Small intestine (tissue), 7 donors: ENCODE measurements around the gene SERTAD4. TPM values are rescaled to one million over a fixed set of nuclear protein-coding genes. Genes with fewer than 3 reads are reported as not detected.
"Not testable (repeated sequence)": the region's sequence is repeated elsewhere in the genome, so short reads cannot be mapped to it uniquely, and the experiment has no call there.

Experiments used
- DNase-seq, 2 donors: peaks; one replicate each; pipeline versions ENCODE4 v3.0.0 to v3.0.0-alpha.2; 2013
- FAIRE-seq: peaks from 2 replicates; lab custom pipeline; 2012; peaks lifted over from hg19 to GRCh38; lab: Jason Lieb, UNC
- H3K27ac ChIP-seq, 3 donors: one replicate each; pipeline ENCODE4 v1.5.1; 2013; ENCODE audit warnings: low read length in 2 of 3, mild to moderate bottlenecking in 2 of 3, control low read depth in 1 of 3, inconsistent platforms in 1 of 3, low read depth in 1 of 3, moderate library complexity in 1 of 3
- H3K27me3 ChIP-seq, 3 donors: one replicate each; pipeline ENCODE4 v1.6.1; 2013; ENCODE audit warnings: low read length in 3 of 3, inconsistent platforms in 1 of 3; ENCODE audit not compliant: control insufficient read depth in 3 of 3, insufficient read depth in 3 of 3
- H3K36me3 ChIP-seq, 3 donors: one replicate each; pipeline ENCODE4 v1.6.1; 2013; ENCODE audit warnings: low read length in 3 of 3, inconsistent platforms in 1 of 3, low read depth in 1 of 3, mild to moderate bottlenecking in 1 of 3, moderate library complexity in 1 of 3; ENCODE audit not compliant: control insufficient read depth in 3 of 3, insufficient read depth in 2 of 3
- H3K4me1 ChIP-seq, 3 donors: one replicate each; pipeline ENCODE4 v1.6.1; 2013; ENCODE audit warnings: low read length in 2 of 3, inconsistent platforms in 1 of 3, low read depth in 1 of 3, mild to moderate bottlenecking in 1 of 3, moderate library complexity in 1 of 3; ENCODE audit not compliant: control insufficient read depth in 3 of 3, insufficient read depth in 2 of 3
- H3K4me3 ChIP-seq, 3 donors: one replicate each; pipeline ENCODE4 v1.5.1; 2013; ENCODE audit warnings: low read length in 3 of 3, control low read depth in 1 of 3, inconsistent platforms in 1 of 3, low read depth in 1 of 3, mild to moderate bottlenecking in 1 of 3, moderate library complexity in 1 of 3
- H3K9me3 ChIP-seq, 2 donors: one replicate each; pipeline ENCODE4 v1.6.1; 2013; ENCODE audit warnings: low read depth in 1 of 2, low read length in 1 of 2; ENCODE audit not compliant: control insufficient read depth in 2 of 2, insufficient read depth in 1 of 2
- WGBS, 3 donors: extraction: QIAGEN DNeasy Blood & Tissue Kit; methylation state at CpG; one replicate each; pipeline ENCODE4 v1.1.7; 2013; 5-methylcytosine and 5-hydroxymethylcytosine counted together
- polyA plus RNA-seq, 4 donors: library from polyadenylated mRNA; stranded (reverse) in 3 of 4; unstranded in 1 of 4; fragments of 200-250 nt in 3 of 4; fragments of 120-200 nt in 1 of 4; gene quantifications; one replicate each; pipeline versions ENCODE4 v1.2.1 to v1.2.3, GENCODE V29; 2013
- donor health status: healthy with polysubstance abuse.
- donor health status: control.
- donor health status: control.
- donor health status: Bipolar disorder and iron deficiency.
- donor health status: healthy.

Gene SERTAD4
- polyA plus RNA-seq, 4 donors: 0.88 to 1.0 TPM; not detected in 2

DNA sequence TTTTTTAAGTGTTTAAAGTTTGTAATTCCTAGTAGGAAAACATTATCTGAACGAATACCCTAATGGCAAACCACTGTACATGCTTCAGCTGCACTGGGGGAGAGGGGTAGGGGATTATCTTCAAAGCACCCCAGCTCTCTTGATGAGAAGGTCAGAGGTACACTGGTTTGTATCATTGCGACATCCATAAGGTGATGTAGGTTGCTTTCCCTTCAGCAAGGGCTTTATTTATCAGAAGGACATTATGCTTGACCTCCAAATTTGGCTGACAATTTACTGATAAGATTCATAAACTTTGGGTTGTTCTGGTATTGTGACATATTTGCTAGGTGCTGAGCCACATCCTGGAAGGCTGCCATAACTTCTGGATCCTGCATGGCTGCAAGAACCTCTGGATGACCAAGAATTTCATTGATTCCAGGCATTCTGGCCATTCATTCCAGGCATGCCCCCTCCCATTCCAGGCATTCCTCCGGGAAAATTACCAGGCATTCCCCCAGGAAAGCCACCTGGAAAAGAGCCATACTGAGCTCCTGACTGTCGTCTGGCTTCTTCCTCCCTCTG, 32.9 kb downstream of the SERTAD4 start:
- not testable (repeated sequence) for H3K27me3 ChIP-seq, H3K36me3 ChIP-seq, FAIRE-seq, H3K27ac ChIP-seq, DNase-seq, H3K4me3 ChIP-seq, H3K9me3 ChIP-seq, H3K4me1 ChIP-seq
- WGBS, 3 donors: 33 to 51% (median 46%) methylated on average over 4 of the region's 4 CpGs

DNA sequence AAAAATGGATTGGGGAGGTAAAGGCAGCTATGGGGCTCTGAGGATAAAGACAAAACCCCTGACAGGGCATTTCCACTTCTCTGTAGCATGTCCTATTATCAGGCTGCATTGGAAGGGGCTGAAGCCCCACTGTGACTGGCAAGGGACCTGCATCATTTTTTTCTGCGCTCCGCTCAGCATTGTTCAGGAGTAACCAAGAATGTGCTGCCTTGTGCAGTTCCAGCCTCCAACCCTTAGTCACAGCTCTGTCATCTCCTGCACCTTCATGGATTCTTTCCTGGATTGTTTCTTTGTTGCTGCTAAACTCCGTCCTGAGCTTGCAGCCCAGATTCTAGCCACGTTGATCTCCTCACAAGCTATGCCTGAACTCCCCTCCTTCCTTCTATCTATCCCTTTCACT, 37.4 kb downstream of the SERTAD4 start:
- H3K4me3 ChIP-seq: no peak overlapping the region
- WGBS, 3 donors: 83 to 90% (median 89%) methylated on average over 4 of the region's 4 CpGs
- DNase-seq (no peak), FAIRE-seq (no peak)
- H3K9me3 ChIP-seq: no peaks in the 10 kb centered on the region
- no peaks in the 10 kb centered on the region for H3K36me3 ChIP-seq
- peaks cover 0 to 10% (median 5%) of the 10 kb centered on the region in 3 donors for H3K27me3 ChIP-seq
- no peak overlapping the region for H3K27ac ChIP-seq
- H3K4me1 ChIP-seq: no peaks in the 10 kb centered on the region

DNA sequence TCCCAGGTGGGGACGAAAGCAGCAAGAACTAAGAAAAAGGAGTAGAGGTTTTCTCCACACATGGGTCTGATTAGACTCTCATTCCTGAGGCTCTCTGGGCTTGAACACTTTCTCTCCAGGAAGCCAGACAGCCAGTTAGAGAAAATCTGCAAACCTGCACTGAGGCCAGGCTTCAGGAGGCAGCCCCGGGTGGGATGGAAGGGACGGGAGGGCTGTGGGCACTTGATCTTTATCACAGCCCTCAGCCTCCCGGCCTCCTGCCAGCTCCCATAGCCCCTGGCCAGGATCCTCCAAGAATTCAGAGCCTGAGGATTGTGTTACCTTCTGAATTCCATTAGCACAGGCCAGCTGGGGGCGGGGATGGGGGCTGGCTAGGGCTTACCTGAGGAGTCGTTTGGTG, 40.1 kb downstream of the SERTAD4 start:
- Histone ChIP-seq H3K4me3 (no peak overlapping the region), H3K4me1 (no peaks in the 10 kb centered on the region), H3K27ac (no peak overlapping the region), H3K36me3 (no peaks in the 10 kb centered on the region), H3K27me3 (peaks cover 0 to 10% (median 5%) of the 10 kb centered on the region in 3 donors), H3K9me3 (no peaks in the 10 kb centered on the region)
- DNase-seq (no peak), FAIRE-seq (no peak)
- WGBS, 3 donors: 51 to 59% (median 52%) methylated on average over 6 of the region's 6 CpGs

DNA sequence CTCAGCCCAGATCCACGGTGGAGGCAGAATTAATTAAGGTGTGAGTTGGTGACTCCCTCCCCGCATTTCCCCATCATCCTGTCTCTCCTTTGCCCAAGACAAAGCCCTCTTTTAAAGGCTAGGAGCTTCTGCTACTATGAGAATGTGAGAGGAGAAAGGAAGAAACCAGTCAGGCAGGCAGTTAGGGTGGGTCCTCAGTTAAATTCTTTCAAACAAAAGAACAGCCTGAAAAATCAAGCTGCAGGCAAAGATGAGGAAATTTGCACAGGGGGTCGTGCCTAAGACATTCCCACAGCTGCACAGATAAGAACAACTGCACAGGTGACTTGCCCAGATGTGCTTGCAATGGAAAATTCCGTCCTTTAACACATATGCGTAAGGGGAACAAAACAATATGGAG, 47.6 kb downstream of the SERTAD4 start:
- Histone ChIP-seq H3K27me3 (no peaks in the 10 kb centered on the region), H3K36me3 (no peaks in the 10 kb centered on the region), H3K9me3 (peaks cover 0 to 23% of the 10 kb centered on the region in 2 donors), H3K4me3 (no peak overlapping the region), H3K4me1 (no peaks in the 10 kb centered on the region), H3K27ac (no peak overlapping the region)
- FAIRE-seq: no peak
- no peak for DNase-seq
- 72 to 76% (median 74%) methylated on average over 5 of the region's 5 CpGs for WGBS, 3 donors

DNA sequence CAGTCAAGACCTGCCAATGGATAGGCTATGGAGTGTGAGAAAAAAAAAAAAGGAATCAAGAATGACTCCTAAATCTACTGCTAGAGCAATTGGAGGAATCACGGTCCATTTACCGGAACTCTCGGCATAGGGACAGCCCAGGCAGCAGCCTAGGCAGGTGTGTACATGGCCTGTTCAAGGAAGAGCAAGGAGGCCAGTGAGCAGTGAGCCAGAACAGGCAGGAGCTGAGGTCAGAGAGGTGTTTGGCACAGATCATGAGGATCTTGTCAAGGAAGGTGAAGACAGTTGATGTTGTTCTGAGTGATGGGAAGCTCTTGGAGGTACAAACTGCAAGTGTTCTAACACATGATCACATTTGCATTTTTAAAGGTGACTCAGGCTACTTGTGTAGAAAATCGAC, 55.5 kb downstream of the SERTAD4 start:
- H3K27ac ChIP-seq: no peak overlapping the region
- no peak overlapping the region for H3K4me3 ChIP-seq
- DNase-seq: no peak
- no peak for FAIRE-seq
- H3K36me3 ChIP-seq: no peaks in the 10 kb centered on the region
- no peaks in the 10 kb centered on the region for H3K9me3 ChIP-seq
- WGBS, 3 donors: 89 to 95% (median 93%) methylated on average over 4 of the region's 4 CpGs
- H3K27me3 ChIP-seq: peaks cover 0 to 25% (median 0%) of the 10 kb centered on the region in 3 donors
- peaks cover 0 to 7% (median 3%) of the 10 kb centered on the region in 3 donors for H3K4me1 ChIP-seq

DNA sequence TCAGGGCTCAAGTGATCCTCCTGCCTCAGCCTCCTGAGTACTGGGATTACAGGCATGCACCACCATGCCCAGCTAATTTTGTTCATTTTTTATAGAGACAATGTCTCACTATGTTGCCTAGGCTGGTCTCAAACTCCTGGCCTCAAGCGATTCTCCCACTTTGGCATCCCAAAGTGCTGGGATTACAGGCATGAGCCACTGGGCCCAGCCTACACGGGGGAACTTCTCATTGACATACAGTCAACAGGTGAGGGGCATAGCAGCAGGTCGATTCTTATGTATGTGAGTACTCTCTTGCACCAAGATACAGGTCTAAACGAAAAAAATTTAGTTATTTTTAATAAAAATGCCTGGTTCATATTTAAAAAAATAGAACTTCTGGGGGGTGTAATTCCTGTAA, 56.7 kb downstream of the SERTAD4 start:
- FAIRE-seq: no peak
- Histone ChIP-seq H3K9me3 (no peaks in the 10 kb centered on the region), H3K36me3 (no peaks in the 10 kb centered on the region), H3K4me1 (peaks cover 0 to 7% (median 3%) of the 10 kb centered on the region in 3 donors), H3K27me3 (peaks cover 0 to 27% (median 0%) of the 10 kb centered on the region in 3 donors), H3K27ac (no peak overlapping the region), H3K4me3 (no peak overlapping the region)
- 65 to 77% (median 69%) methylated on average over 4 of the region's 4 CpGs for WGBS, 3 donors
- no peak for DNase-seq

DNA sequence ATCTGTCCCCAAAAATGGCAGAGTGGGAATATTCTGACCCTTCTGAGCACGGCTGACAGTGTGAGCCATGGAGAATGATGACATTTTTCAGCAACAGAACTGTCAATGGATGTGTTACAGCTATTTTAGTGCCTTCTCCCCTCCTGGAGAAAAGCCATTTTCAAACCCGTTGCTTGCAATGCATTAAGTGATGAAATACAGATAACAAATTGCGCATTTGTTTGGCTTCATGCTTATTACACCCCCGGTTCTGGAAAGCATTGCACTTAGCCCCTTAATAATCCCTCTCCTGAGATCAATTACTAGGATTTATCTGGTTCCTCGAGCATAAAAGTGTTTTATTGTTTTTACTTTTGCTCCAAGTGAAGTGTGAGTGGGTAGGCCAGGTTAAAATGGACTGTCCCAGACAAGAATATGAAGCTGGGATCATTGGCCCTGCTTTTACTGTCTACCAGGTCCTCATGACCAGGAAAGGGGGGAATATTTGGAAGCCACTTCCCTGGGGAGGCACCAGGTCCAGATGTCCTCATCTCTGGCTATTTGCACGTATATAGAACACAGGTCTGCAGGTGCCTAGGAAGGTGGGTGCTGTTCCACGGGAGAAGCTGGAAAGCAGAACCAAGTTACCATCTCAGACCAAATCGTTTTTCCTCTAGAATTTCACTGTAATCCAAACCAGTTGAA, 58.6 kb downstream of the SERTAD4 start:
- no peak for DNase-seq
- Histone ChIP-seq H3K27ac (peak overlapping the region in 1 of 3 donors; percentile 30), H3K9me3 (no peaks in the 10 kb centered on the region), H3K36me3 (no peaks in the 10 kb centered on the region), H3K4me3 (no peak overlapping the region), H3K27me3 (peaks cover 0 to 27% (median 0%) of the 10 kb centered on the region in 3 donors), H3K4me1 (peaks cover 0 to 11% (median 3%) of the 10 kb centered on the region in 3 donors)
- 33 to 49% (median 46%) methylated on average over 8 of the region's 8 CpGs for WGBS, 3 donors
- FAIRE-seq: no peak

DNA sequence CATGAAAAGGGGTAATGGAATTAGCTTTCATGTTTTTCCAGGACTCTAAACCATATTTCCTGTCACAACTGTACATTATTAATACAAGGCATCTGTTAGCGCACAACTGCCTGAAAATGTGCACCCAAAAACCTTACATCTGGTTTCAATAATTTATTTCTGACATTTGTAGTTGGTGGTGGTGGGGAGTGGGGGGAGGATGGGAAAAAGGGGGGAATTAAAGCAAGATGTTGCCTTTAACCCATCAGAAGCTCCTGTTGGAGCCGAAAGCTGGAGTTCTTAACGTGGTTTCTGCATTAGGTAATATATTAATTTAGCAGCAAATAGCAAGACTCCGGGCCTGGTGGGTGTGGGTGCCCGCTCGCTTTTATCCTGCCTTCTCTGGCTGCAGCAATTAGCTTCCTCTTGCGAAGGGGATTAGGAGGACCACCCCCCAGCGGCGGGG, 59.2 kb downstream of the SERTAD4 start:
- Histone ChIP-seq H3K4me3 (peak overlapping the region in 2 of 3 donors; percentile 40 to 43), H3K27ac (peak overlapping the region in 1 of 3 donors; percentile 56)
- 15 to 31% (median 20%) methylated on average over 9 of the region's 9 CpGs for WGBS, 3 donors

More for the DNA sequence above, 59.2 kb downstream of the SERTAD4 start:
- H3K9me3 ChIP-seq: no peaks in the 10 kb centered on the region
- peaks cover 0 to 11% (median 3%) of the 10 kb centered on the region in 3 donors for H3K4me1 ChIP-seq
- FAIRE-seq: no peak
- H3K36me3 ChIP-seq: no peaks in the 10 kb centered on the region
- peaks cover 0 to 27% (median 0%) of the 10 kb centered on the region in 3 donors for H3K27me3 ChIP-seq
- DNase-seq: no peak
